GM12872 (cell line): ENCODE measurements around the gene CUL5.

ENCODE experiments used
- TF ChIP-seq, protein P1 (sequence below): IDR thresholded peaks from 3 replicates; pipeline ENCODE4 v1.5.1; 2011; ENCODE audit warnings: low read depth, mild to moderate bottlenecking, low read length, moderate library complexity; ENCODE audit not compliant: insufficient read depth

CUL5 gene

DNA sequence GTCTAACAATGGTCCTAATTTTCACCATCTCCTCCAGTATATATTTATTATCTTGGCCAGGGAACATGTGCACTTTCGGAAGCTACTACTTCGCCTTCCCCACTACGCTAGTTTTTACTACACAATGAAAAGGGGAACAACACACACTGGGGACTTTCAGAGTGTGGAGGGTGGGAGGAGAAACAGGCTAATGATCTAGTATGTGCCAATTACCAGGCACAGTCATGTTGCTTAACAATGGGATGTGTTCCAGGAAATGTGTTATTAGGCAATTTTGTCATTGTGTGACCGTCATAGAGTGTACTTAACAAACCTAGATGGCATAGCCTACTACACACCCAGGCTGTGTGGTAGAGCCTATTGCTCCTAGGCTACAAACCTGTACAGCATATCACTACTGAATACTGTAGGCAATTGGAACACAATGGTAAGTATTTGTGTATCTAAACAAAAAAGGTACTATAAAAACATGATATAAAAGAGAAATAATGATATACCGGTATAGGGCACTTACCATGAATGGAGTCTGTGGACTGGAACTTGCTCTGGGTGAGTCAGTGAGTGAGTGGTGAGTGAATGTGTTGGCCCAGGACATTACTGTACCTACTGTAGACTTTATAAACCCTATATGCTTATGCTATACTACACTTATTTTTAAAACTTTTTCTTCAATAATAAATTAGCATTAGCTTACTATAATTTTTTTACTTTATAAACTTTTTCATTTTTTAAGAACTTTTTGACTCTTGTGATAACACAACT lies 20.1 kb upstream of the CUL5 start:
- TF ChIP-seq, protein P1, sequence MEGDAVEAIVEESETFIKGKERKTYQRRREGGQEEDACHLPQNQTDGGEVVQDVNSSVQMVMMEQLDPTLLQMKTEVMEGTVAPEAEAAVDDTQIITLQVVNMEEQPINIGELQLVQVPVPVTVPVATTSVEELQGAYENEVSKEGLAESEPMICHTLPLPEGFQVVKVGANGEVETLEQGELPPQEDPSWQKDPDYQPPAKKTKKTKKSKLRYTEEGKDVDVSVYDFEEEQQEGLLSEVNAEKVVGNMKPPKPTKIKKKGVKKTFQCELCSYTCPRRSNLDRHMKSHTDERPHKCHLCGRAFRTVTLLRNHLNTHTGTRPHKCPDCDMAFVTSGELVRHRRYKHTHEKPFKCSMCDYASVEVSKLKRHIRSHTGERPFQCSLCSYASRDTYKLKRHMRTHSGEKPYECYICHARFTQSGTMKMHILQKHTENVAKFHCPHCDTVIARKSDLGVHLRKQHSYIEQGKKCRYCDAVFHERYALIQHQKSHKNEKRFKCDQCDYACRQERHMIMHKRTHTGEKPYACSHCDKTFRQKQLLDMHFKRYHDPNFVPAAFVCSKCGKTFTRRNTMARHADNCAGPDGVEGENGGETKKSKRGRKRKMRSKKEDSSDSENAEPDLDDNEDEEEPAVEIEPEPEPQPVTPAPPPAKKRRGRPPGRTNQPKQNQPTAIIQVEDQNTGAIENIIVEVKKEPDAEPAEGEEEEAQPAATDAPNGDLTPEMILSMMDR: no peak

DNA sequence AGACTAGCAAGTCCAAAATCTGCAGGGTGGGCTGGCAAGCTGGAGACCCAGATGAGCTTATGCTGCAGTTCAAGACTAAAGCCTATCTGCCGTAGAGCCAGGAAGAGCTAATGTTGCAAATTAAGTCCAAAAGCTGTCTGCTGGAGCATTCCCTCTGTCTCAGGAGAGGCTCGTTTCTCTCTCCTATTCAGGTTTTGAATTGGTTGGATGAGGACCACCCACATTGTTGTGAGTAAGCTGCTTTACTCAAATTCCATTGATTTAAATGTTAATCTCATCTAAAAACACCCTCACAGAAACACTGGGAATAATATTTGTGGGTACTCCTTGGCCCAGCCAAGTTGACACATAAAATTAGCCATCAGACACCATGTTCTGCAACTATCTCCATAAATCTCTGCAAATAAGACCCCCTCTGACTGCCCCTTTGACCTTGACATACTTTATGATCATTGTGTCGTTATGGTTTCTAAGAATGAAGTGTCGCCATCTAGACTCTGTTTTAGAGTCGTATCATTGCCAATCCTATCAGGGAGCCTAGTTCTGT lies 16.8 kb upstream of the CUL5 start:
- TF ChIP-seq, protein P1: no peak

DNA sequence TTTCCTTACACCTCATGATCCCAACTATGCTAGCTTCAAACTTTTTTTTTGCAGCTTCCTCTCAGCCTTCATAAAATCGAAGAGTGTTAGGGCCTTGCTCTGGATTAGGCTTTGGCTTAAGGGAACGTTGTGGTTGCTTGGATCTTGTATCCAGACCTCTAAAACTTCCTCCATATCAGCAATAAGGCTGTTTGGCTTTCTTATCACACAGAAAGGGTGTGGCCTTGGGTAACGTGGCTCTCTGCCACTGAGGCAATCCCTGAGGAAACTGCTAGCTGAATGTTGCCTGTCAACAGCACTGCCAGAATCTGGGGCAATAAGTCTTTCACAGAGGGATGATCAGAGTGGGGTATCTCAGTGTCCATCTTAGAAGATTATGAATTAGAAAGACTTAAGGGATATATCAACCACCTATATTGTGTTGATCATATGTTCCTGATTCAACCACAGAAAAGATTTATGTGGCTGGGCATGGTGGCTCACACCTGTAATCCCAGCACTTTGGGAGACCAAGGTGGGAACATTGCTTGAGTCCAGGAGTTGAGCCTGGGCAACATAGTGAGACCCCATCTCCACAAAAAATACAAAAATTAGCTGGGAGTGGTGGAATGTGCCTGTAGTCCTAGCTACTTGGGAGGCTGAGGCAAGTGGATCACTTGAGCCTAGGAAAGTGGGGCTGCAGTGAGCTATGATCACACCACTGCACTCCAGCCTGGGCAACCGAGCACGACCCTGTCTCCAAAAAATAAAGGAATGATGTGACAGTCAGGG lies 12.5 kb upstream of the CUL5 start:
- TF ChIP-seq, protein P1: no peak

DNA sequence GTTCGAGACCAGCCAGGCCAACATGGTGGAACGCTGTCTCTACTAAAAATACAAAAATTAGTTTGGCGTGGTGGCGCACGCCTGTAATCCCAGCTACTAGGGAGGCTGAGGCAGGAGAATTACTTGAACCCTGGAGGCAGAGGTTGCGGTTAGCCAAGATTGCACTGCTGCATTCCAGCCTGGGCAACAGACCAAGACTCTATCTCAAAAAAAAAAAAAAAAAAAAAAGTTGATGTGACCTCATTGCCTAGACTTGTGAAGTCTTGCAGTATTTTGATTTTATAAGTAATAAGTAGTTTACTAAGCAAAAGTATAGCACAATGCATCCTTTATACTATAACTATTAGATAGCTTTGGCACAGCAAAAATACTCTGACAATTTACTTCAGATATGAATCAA lies 9.9 kb upstream of the CUL5 start:
- TF ChIP-seq, protein P1: no peak

DNA sequence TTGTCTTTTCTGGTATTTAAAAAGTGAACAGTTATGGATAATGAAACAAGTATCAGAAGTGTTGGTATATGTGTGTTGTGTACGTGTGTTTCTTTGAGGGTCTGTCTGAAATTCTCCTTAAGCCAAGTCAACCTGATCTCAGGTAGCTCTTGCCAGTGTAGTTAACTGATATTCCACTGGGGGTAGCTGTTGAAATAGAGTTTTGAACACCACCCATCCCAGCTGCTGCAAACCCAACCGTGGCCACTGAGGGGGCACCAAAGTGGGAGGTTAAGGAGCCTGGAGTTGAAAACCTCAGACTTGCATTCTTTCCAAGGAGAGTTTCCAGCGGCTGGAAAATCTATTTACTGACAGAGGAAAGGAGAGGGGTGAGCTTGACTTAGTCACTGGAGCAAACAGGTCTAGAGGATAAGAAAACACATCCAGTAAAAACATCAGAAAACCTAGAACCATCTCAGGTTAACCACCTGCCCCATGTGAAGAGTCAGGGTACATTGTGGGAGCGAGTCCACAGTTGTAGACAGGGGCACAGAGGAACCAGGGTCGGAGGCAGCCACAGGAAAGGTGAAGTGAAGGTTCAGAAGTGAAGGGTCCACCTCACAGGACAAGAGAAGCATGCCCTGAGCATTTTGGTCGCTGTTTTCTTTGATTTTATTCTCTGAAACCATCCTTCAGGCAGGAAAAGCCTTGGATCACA lies 8.8 kb upstream of the CUL5 start:
- TF ChIP-seq, protein P1: peak; percentile 82

DNA sequence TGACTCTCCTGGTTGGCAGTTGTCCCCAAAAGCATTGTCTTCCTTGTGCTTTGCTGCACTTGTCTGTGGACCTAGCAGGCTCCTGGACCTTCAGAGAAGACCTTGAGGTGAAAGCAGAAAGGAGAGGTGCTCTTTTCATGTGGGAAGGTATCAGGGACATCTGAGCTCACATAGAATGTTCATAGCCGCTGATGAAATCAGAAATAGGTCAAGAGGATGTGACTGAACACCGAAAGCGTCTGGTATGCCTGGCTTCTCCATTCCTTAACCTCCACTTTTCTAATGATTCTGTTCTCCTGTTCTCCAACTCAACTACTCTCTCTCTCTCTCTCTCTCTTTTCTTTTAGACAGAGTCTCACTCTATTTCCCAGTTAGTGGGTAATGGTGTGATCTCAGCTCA lies 6.2 kb upstream of the CUL5 start:
- TF ChIP-seq, protein P1: no peak

DNA sequence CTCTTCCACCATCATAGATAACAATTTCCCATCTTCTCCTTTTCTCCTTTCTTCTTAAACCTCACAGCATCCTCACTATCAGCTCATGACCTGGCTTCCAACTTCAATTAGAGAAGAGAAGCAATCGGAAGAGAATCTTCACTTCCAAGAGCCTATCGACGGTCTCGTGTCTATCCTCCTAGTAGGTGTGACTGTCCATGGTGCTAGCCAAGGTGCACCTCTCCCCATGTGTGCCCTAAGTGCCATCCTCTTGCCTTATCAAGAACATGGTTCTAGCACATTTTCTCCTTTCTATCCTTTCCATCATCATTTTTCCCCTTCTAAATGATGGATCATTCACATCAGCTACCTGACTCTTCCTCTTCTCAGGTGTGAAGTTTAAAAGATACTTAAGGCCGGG lies 5.1 kb upstream of the CUL5 start:
- TF ChIP-seq, protein P1: no peak
